HepG2 (cell line): Measurements from ENCODE around the gene MAPKAPK3. TPM values are rescaled to one million over a fixed set of nuclear protein-coding genes. Genes with fewer than 3 reads are reported as not detected.

Source experiments
- AGO1 ChIP-seq: fragments of 200-400 bp; formaldehyde crosslinking; IDR thresholded peaks from 2 replicates; pipeline ENCODE4 v1.6.1; 2017; ENCODE audit warnings: mild to moderate bottlenecking, low read depth, low read length, moderate library complexity; ENCODE audit not compliant: poor library complexity, severe bottlenecking
- ARID2 ChIP-seq: sonication (generic); formaldehyde crosslinking; IDR thresholded peaks from 2 replicates; pipeline ENCODE4 v1.8.1; 2022; ENCODE audit warnings: mild to moderate bottlenecking, missing genetic modification reagents, borderline replicate concordance
- CEBPG ChIP-seq: IDR thresholded peaks from 2 replicates; pipeline ENCODE4 v1.6.1; 2016
- CHD4 ChIP-seq: fragments of 200-600 bp; sonication (generic); IDR thresholded peaks from 2 replicates; pipeline ENCODE4 v1.7.0; 2017; ENCODE audit warnings: mild to moderate bottlenecking, low read length, borderline replicate concordance
- ELF1 ChIP-seq: sonication (generic); formaldehyde crosslinking; IDR thresholded peaks from 2 replicates; pipeline ENCODE4 v1.4.0; 2020; ENCODE audit warnings: missing genetic modification reagents
- ELF3 ChIP-seq: IDR thresholded peaks from 2 replicates; pipeline ENCODE4 v1.6.1; 2016; ENCODE audit warnings: missing genetic modification reagents, missing compliant biosample characterization
- ETV5 ChIP-seq: IDR thresholded peaks from 2 replicates; pipeline ENCODE4 v1.6.1; 2018; ENCODE audit warnings: missing biosample characterization, missing genetic modification reagents, inconsistent platforms, borderline replicate concordance
- HMG20A ChIP-seq: IDR thresholded peaks from 2 replicates; pipeline ENCODE4 v1.6.1; 2016; ENCODE audit warnings: borderline replicate concordance
- IKZF1 ChIP-seq: fragments of 450-650 bp; IDR thresholded peaks from 2 replicates; pipeline ENCODE4 v1.7.1; 2016
- JARID2 ChIP-seq: sonication (generic); formaldehyde crosslinking; IDR thresholded peaks from 2 replicates; pipeline ENCODE4 v1.8.1; 2023; ENCODE audit warnings: missing genetic modification reagents, inconsistent platforms; ENCODE audit not compliant: insufficient replicate concordance
- KLF13 ChIP-seq: sonication (generic); formaldehyde crosslinking; IDR thresholded peaks from 2 replicates; pipeline ENCODE4 v1.4.0; 2020; ENCODE audit warnings: mild to moderate bottlenecking, missing genetic modification reagents
- MXI1 ChIP-seq: IDR thresholded peaks from 3 replicates; pipeline ENCODE4 v1.6.1; 2012; ENCODE audit warnings: low read depth, low read length, inconsistent platforms, borderline replicate concordance
- NCOA5 ChIP-seq: sonication (generic); formaldehyde crosslinking; IDR thresholded peaks from 2 replicates; pipeline ENCODE4 v1.4.0; 2020; ENCODE audit warnings: missing genetic modification reagents
- NFE2 ChIP-seq: sonication (generic); formaldehyde crosslinking; IDR thresholded peaks from 2 replicates; pipeline ENCODE4 v1.4.0; 2020; ENCODE audit warnings: missing genetic modification reagents
- REL ChIP-seq: sonication (generic); formaldehyde crosslinking; conservative IDR thresholded peaks from 2 replicates; pipeline ENCODE4 v1.8.0; 2022; ENCODE audit warnings: mild to moderate bottlenecking, missing genetic modification reagents, moderate library complexity
- SRF ChIP-seq: IDR thresholded peaks from 2 replicates; pipeline ENCODE4 v1.6.1; 2011; ENCODE audit warnings: mild to moderate bottlenecking, low read depth, low read length, moderate library complexity
- TEAD3 ChIP-seq: optimal IDR thresholded peaks from 2 replicates; pipeline ENCODE3; 2016; ENCODE audit warnings: borderline replicate concordance
- ZBTB38 ChIP-seq: sonication (generic); formaldehyde crosslinking; IDR thresholded peaks from 2 replicates; pipeline ENCODE4 v1.5.1; 2020; ENCODE audit warnings: mild to moderate bottlenecking, missing genetic modification reagents
- ZFP36 ChIP-seq: fragments of 150-350 bp; IDR thresholded peaks from 2 replicates; pipeline ENCODE4 v1.6.1; 2018; ENCODE audit warnings: borderline replicate concordance, low read length, low read depth; ENCODE audit not compliant: partially characterized antibody
- ZNF33A ChIP-seq: sonication (generic); formaldehyde crosslinking; IDR thresholded peaks from 2 replicates; pipeline ENCODE4 v1.5.1; 2020; ENCODE audit warnings: missing genetic modification reagents, mild to moderate bottlenecking, moderate library complexity, borderline replicate concordance
- ZNF687 ChIP-seq: sonication (generic); formaldehyde crosslinking; IDR thresholded peaks from 2 replicates; pipeline ENCODE4 v1.5.1; 2020; ENCODE audit warnings: mild to moderate bottlenecking, missing genetic modification reagents, moderate library complexity
- ZNF761 ChIP-seq: sonication (generic); formaldehyde crosslinking; conservative IDR thresholded peaks from 2 replicates; pipeline ENCODE4 v1.4.0; 2020; ENCODE audit warnings: mild to moderate bottlenecking, missing genetic modification reagents
- ZNF782 ChIP-seq: sonication (generic); formaldehyde crosslinking; IDR thresholded peaks from 2 replicates; pipeline ENCODE4 v1.4.0; 2020; ENCODE audit warnings: missing genetic modification reagents, mild to moderate bottlenecking, borderline replicate concordance
- ZSCAN20 ChIP-seq: sonication (generic); formaldehyde crosslinking; IDR thresholded peaks from 2 replicates; pipeline ENCODE4 v1.4.0; 2020; ENCODE audit warnings: missing genetic modification reagents, mild to moderate bottlenecking, borderline replicate concordance
- polyA plus RNA-seq, 8 experiments: library from polyadenylated mRNA; depleted of rRNA in 3 of 8; stranded (reverse) in 7 of 8; unstranded in 1 of 8; fragments of >200 nt; fragmentation: Illumina TruSeq in 4 of 8; extraction: Trizol in 4 of 8; gene quantifications; 2 replicates each; pipeline versions ENCODE4 v1.2.1 to v1.2.3, GENCODE V29; 2011 to 2016; ENCODE audit warnings: low read depth in 4 of 8, missing spikeins in 1 of 8, mixed read lengths in 1 of 8; ENCODE audit not compliant: insufficient read depth in 1 of 8
- total RNA-seq, 5 experiments: library from RNA; depleted of rRNA; stranded (reverse); fragments of >200 nt; fragmentation: Illumina TruSeq; extraction: Trizol; gene quantifications; 2 replicates each; pipeline ENCODE4 v1.2.3, GENCODE V29; 2016; ENCODE audit warnings: low read depth in 1 of 5
- TF ChIP-seq, protein P1 (sequence below): sonication (generic); formaldehyde crosslinking; IDR thresholded peaks from 2 replicates; pipeline ENCODE4 v1.4.0; 2020; ENCODE audit warnings: missing genetic modification reagents, borderline replicate concordance

MAPKAPK3 gene
- total and polyA plus RNA-seq, 2 of the 13 experiments (the other 11 are each of a cell fraction or from before 2014, with no cell fraction given): 39.9 to 41.2 TPM

DNA sequence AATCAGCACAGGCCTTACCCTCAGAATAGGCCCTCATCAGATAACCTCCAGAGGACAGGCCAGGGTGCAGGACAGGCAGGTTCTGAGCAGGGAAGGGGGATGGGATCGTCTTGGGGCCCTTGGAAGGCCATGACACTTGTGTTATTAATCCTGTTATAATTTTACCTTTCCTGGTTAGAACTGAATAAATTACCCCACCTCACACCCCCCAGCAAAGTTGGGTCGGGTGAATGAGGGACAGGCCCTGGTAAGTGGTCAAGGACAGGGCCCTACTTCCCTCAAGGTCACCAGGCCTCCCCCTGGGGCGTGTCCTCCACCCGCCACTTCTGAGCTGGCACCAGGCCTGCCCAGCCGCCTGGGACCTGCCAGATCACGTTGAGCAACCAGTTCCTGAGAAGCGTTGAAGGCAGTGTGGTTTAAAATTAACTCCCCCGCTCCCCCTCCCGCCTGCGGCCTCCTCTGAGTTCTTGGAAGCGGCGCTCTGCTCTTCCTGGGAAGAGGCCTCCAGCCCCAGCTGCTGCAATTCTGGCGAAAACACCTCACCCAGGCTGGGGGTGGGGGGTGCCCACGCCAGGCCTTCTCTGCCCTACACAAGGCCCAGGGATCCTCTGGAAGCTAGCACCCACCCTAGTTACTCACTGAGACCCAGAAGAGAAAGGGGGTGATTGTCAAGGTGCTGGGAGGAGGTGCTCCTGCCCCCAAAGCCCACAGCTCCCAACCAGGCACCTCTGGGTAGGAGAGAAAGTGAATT, 15.9 kb upstream of the MAPKAPK3 start (continued):
- TF ChIP-seq NCOA5 (CRISPR knock-in tag): no peak
- TF ChIP-seq IKZF1: no peak
- TF ChIP-seq CHD4: no peak; the same call in 1 of the 2 replicates
- no peak for TF ChIP-seq NFE2 (CRISPR knock-in tag)
- no peak for TF ChIP-seq ZBTB38 (CRISPR knock-in tag)
- 0 out of 2 replicates have a peak, but pooled peaks have one; percentile 38 for TF ChIP-seq ZSCAN20 (CRISPR knock-in tag)
- no peak for TF ChIP-seq AGO1
- TF ChIP-seq KLF13 (CRISPR knock-in tag): no peak
- peak; percentile 82 for TF ChIP-seq ETV5 (CRISPR knock-in tag)
- peak; percentile 38 for TF ChIP-seq TEAD3 (CRISPR knock-in tag)
- no peak for TF ChIP-seq ZNF782 (CRISPR knock-in tag)
- TF ChIP-seq ZFP36: no peak
- peak; percentile 80 for TF ChIP-seq ZNF687
- TF ChIP-seq JARID2 (CRISPR knock-in tag): no peak
- TF ChIP-seq, protein P1, sequence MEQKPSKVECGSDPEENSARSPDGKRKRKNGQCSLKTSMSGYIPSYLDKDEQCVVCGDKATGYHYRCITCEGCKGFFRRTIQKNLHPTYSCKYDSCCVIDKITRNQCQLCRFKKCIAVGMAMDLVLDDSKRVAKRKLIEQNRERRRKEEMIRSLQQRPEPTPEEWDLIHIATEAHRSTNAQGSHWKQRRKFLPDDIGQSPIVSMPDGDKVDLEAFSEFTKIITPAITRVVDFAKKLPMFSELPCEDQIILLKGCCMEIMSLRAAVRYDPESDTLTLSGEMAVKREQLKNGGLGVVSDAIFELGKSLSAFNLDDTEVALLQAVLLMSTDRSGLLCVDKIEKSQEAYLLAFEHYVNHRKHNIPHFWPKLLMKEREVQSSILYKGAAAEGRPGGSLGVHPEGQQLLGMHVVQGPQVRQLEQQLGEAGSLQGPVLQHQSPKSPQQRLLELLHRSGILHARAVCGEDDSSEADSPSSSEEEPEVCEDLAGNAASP: peak; percentile 95
- peak; percentile 61; the same call in 1 of the 2 replicates for TF ChIP-seq ZNF761
- TF ChIP-seq SRF: no peak
- TF ChIP-seq REL (CRISPR knock-in tag): no peak
- peak; percentile 65; the same call in 1 of the 2 replicates for TF ChIP-seq HMG20A (CRISPR knock-in tag)
- no peak for TF ChIP-seq ZNF33A (CRISPR knock-in tag)
- peak; percentile 62; the same call in 1 of the 3 replicates for TF ChIP-seq MXI1
- no peak for TF ChIP-seq ARID2 (CRISPR knock-in tag)
- peak; percentile 91 for TF ChIP-seq CEBPG (CRISPR knock-in tag)
- peak; percentile 84 for TF ChIP-seq ELF3
- TF ChIP-seq ELF1 (CRISPR knock-in tag): peak; percentile 78
